H9 (cell line): ENCODE measurements around the gene EXOC8. TPM values are rescaled to one million over a fixed set of nuclear protein-coding genes. Genes with fewer than 3 reads are reported as not detected.

Experiments used
- DNase-seq: peaks from one replicate; pipeline ENCODE4 v3.0.0-alpha.2; 2017
- H2AFZ ChIP-seq: one replicate; pipeline ENCODE4 v1.6.1; 2013; ENCODE audit warnings: mild to moderate bottlenecking, low read length, control low read depth, moderate library complexity
- H2AK5ac ChIP-seq: 2 replicates; pipeline ENCODE4 v1.6.1; 2013; ENCODE audit warnings: low read length, control low read depth, mixed read lengths; ENCODE audit not compliant: insufficient read length
- H2BK120ac ChIP-seq: one replicate; pipeline ENCODE4 v1.6.1; 2013; ENCODE audit warnings: low read depth, mild to moderate bottlenecking, low read length, control low read depth, inconsistent platforms; ENCODE audit not compliant: poor library complexity, severe bottlenecking
- H2BK12ac ChIP-seq: 2 replicates; pipeline ENCODE4 v1.6.1; 2013; ENCODE audit warnings: low read length, control low read depth, mixed read lengths, low read depth; ENCODE audit not compliant: insufficient read length
- H2BK15ac ChIP-seq: 2 replicates; pipeline ENCODE4 v1.6.1; 2013; ENCODE audit warnings: low read depth, low read length, control low read depth
- H2BK20ac ChIP-seq: one replicate; pipeline ENCODE4 v1.6.1; 2013; ENCODE audit warnings: low read depth, mild to moderate bottlenecking, low read length, control low read depth, inconsistent platforms; ENCODE audit not compliant: poor library complexity, severe bottlenecking
- H2BK5ac ChIP-seq: 2 replicates; pipeline ENCODE4 v1.6.1; 2013; ENCODE audit warnings: low read length, control low read depth, mixed read lengths; ENCODE audit not compliant: insufficient read length
- H3K14ac ChIP-seq: 2 replicates; pipeline ENCODE4 v1.6.1; 2013; ENCODE audit warnings: low read length, control low read depth; ENCODE audit not compliant: insufficient read depth
- H3K18ac ChIP-seq: 2 replicates; pipeline ENCODE4 v1.6.1; 2013; ENCODE audit warnings: low read depth, mild to moderate bottlenecking, mixed read lengths, low read length, control low read depth; ENCODE audit not compliant: insufficient read length
- H3K23ac ChIP-seq: 2 replicates; pipeline ENCODE4 v1.6.1; 2013; ENCODE audit warnings: low read length, control low read depth, mixed read lengths, low read depth; ENCODE audit not compliant: insufficient read length
- H3K23me2 ChIP-seq: 2 replicates; pipeline ENCODE4 v1.6.1; 2013; ENCODE audit warnings: low read depth, mild to moderate bottlenecking, mixed read lengths, low read length, control low read depth; ENCODE audit not compliant: insufficient read length, poor library complexity, severe bottlenecking
- H3K27ac ChIP-seq: 2 replicates; pipeline ENCODE4 v1.5.1; 2013; ENCODE audit warnings: low read length, control low read depth, mixed read lengths, low read depth; ENCODE audit not compliant: insufficient read length
- H3K27me3 ChIP-seq: 2 replicates; pipeline ENCODE4 v1.6.1; 2013; ENCODE audit warnings: low read length, control low read depth, inconsistent platforms; ENCODE audit not compliant: insufficient read depth
- H3K4ac ChIP-seq: 2 replicates; pipeline ENCODE4 v1.6.1; 2013; ENCODE audit warnings: low read depth, mild to moderate bottlenecking, control low read depth, inconsistent platforms, low read length, moderate library complexity
- H3K4me1 ChIP-seq: 2 replicates; pipeline ENCODE4 v1.6.1; 2013; ENCODE audit warnings: low read length, control low read depth, inconsistent platforms; ENCODE audit not compliant: insufficient read depth
- H3K4me2 ChIP-seq: 2 replicates; pipeline ENCODE4 v1.6.1; 2013; ENCODE audit warnings: low read length, control low read depth, mixed read lengths; ENCODE audit not compliant: insufficient read length, insufficient read depth
- H3K56ac ChIP-seq: 2 replicates; pipeline ENCODE4 v1.6.1; 2013; ENCODE audit warnings: low read depth, mild to moderate bottlenecking, mixed read lengths, low read length, control low read depth; ENCODE audit not compliant: insufficient read length
- H3K79me1 ChIP-seq: 2 replicates; pipeline ENCODE4 v1.6.1; 2013; ENCODE audit warnings: low read depth, mild to moderate bottlenecking, moderate library complexity, low read length, control low read depth, inconsistent platforms; ENCODE audit not compliant: insufficient read depth, poor library complexity, severe bottlenecking
- H3K79me2 ChIP-seq: 2 replicates; pipeline ENCODE4 v1.6.1; 2013; ENCODE audit warnings: low read length, control low read depth, inconsistent platforms; ENCODE audit not compliant: insufficient read depth
- H3K9ac ChIP-seq: 2 replicates; pipeline ENCODE4 v1.6.1; 2013; ENCODE audit warnings: low read length, control low read depth, mixed read lengths; ENCODE audit not compliant: insufficient read length; ENCODE audit errors: extremely low read depth
- H3K9me3 ChIP-seq: one replicate; pipeline ENCODE4 v1.6.1; 2013; ENCODE audit warnings: low read depth, low read length, inconsistent platforms; ENCODE audit not compliant: control insufficient read depth
- H3T11ph ChIP-seq: one replicate; pipeline ENCODE4 v1.6.1; 2013; ENCODE audit warnings: mild to moderate bottlenecking, low read length, control low read depth, inconsistent platforms
- H4K20me1 ChIP-seq: one replicate; pipeline ENCODE4 v1.6.1; 2013; ENCODE audit not compliant: control insufficient read depth, insufficient read length, insufficient read depth
- H4K5ac ChIP-seq: 2 replicates; pipeline ENCODE4 v1.6.1; 2013; ENCODE audit warnings: low read depth, mild to moderate bottlenecking, mixed read lengths, low read length, control low read depth; ENCODE audit not compliant: insufficient read length
- H4K8ac ChIP-seq: replicated peaks from 2 replicates; pipeline ENCODE4 v1.6.1; 2013; ENCODE audit warnings: low read length, control low read depth, mixed read lengths, low read depth; ENCODE audit not compliant: insufficient read length
- H4K91ac ChIP-seq: 2 replicates; pipeline ENCODE4 v1.6.1; 2013; ENCODE audit warnings: low read depth, mild to moderate bottlenecking, moderate library complexity, mixed read lengths, low read length, control low read depth; ENCODE audit not compliant: insufficient read length
- H3K27ac Mint-ChIP-seq, 3 experiments: 2 replicates in 2 of 3; 3 replicates in 1 of 3; pipeline ENCODE4 v1.8.0; 2020 to 2021; ENCODE audit warnings: mixed read lengths in 3 of 3, mild to moderate bottlenecking in 1 of 3, moderate library complexity in 1 of 3
- H3K27me3 Mint-ChIP-seq: 2 replicates; pipeline ENCODE4 v1.8.0; 2021; ENCODE audit warnings: low read depth, mild to moderate bottlenecking, moderate library complexity, mixed read lengths
- H3K36me3 Mint-ChIP-seq, 3 experiments: 2 replicates in 2 of 3; 3 replicates in 1 of 3; pipeline ENCODE4 v1.8.0; 2020 to 2021; ENCODE audit warnings: low read depth in 3 of 3, mixed read lengths in 3 of 3; ENCODE audit not compliant: insufficient read depth in 1 of 3
- H3K4me1 Mint-ChIP-seq, 2 experiments: 2 replicates each; pipeline ENCODE4 v1.8.0; 2020; ENCODE audit warnings: mixed read lengths in 2 of 2
- H3K4me3 Mint-ChIP-seq, 2 experiments: 2 replicates in 1 of 2; 3 replicates in 1 of 2; pipeline ENCODE4 v1.8.0; 2020 to 2021; ENCODE audit warnings: mild to moderate bottlenecking in 2 of 2, mixed read lengths in 2 of 2, moderate library complexity in 1 of 2
- H3K9me3 Mint-ChIP-seq, 2 experiments: 2 replicates in 1 of 2; 3 replicates in 1 of 2; pipeline ENCODE4 v1.8.0; 2020; ENCODE audit warnings: mild to moderate bottlenecking in 2 of 2, mixed read lengths in 2 of 2, moderate library complexity in 1 of 2
- CTCF ChIP-seq: fragments of 200-600 bp; sonication (generic); conservative IDR thresholded peaks from 3 replicates; pipeline ENCODE4 v1.8.0; 2021; ENCODE audit warnings: antibody characterized with exemption, mild to moderate bottlenecking
- WGBS: extraction: QIAGEN DNeasy Blood & Tissue Kit; methylation state at CpG from one replicate; pipeline ENCODE4 v1.1.7; 2013; ENCODE audit warnings: missing lambda C conversion rate, low lambda C conversion rate, mixed read lengths; ENCODE audit not compliant: insufficient read length; ENCODE audit errors: extremely low coverage; 5-methylcytosine and 5-hydroxymethylcytosine counted together
- total RNA-seq: library from RNA; stranded (reverse); gene quantifications from 2 replicates; pipeline ENCODE4 v1.2.1, GENCODE V29; 2021

The EXOC8 gene
- total RNA-seq, 1 experiment from 2014 or later, result 10.8 TPM

- H3K27ac Mint-ChIP-seq, result no peak overlapping the region
- no peak overlapping the region for H3K4me3 Mint-ChIP-seq
- H2AK5ac ChIP-seq, result no peak overlapping the region
Measured at GRCh38 chr1:231385416-231385748, 47.7 kb upstream of the EXOC8 start.

More at GRCh38 chr1:231385416-231385748, 47.7 kb upstream of the EXOC8 start:
- H2BK12ac ChIP-seq, result no peak overlapping the region
- H2BK15ac ChIP-seq, result no peak overlapping the region
- no peaks in the 10 kb centered on the region for H4K20me1 ChIP-seq
- Mint-ChIP-seq H3K36me3 (no peaks in the 10 kb centered on the region), H3K4me1 (no peaks in the 10 kb centered on the region), H3K9me3 (no peaks in the 10 kb centered on the region), H3K27me3 (no peaks in the 10 kb centered on the region)
- TF ChIP-seq CTCF, result no peak
- no peak overlapping the region for H4K8ac ChIP-seq
- H2BK20ac ChIP-seq, result no peak overlapping the region
- no peak overlapping the region for H3K4ac ChIP-seq
- WGBS, result no CpG with 5 or more reads among the region's 2 CpGs
- DNase-seq, result no peak
- no peak overlapping the region for H3K4me2 ChIP-seq
- no peak overlapping the region for H3K14ac ChIP-seq
- H3K23me2 ChIP-seq, result no peaks in the 10 kb centered on the region
- no peak overlapping the region for H3K18ac ChIP-seq
- H3K79me1 ChIP-seq, result no peaks in the 10 kb centered on the region
- H3K9me3 ChIP-seq, result no peaks in the 10 kb centered on the region
- H3T11ph ChIP-seq, result no peak overlapping the region
- H3K23ac ChIP-seq, result no peak overlapping the region
- no peak overlapping the region for H2BK120ac ChIP-seq
- no peak overlapping the region for H4K5ac ChIP-seq
- H2BK5ac ChIP-seq, result no peak overlapping the region
- no peak overlapping the region for H4K91ac ChIP-seq
- no peak overlapping the region for H2AFZ ChIP-seq
- H3K27me3 ChIP-seq, result no peaks in the 10 kb centered on the region
- H3K56ac ChIP-seq, result no peak overlapping the region
- no peaks in the 10 kb centered on the region for H3K4me1 ChIP-seq
- no peaks in the 10 kb centered on the region for H3K79me2 ChIP-seq
- no peak overlapping the region for H3K9ac ChIP-seq
- no peak overlapping the region for H3K27ac ChIP-seq
